HepG2 (cell line): Measurements from ENCODE around the gene ATL2. TPM values are rescaled to one million over a fixed set of nuclear protein-coding genes. Genes with fewer than 3 reads are reported as not detected.
A peak's percentile ranks its signal among the peaks of the same experiment; 100 is the strongest.

Source experiments
- CREM ChIP-seq, 2 experiments: sonication (generic) in 1 of 2; formaldehyde crosslinking in 1 of 2; IDR thresholded peaks; 2 replicates each; pipeline versions ENCODE4 v1.4.0 to v1.6.1; 2016 to 2020; ENCODE audit warnings: antibody characterized with exemption in 1 of 2, mild to moderate bottlenecking in 1 of 2, missing genetic modification reagents in 1 of 2
- E2F5 ChIP-seq: sonication (generic); formaldehyde crosslinking; conservative IDR thresholded peaks from 2 replicates; pipeline ENCODE4 v1.4.0; 2020; ENCODE audit warnings: missing genetic modification reagents
- EED ChIP-seq: sonication (generic); formaldehyde crosslinking; IDR thresholded peaks from 2 replicates; pipeline ENCODE4 v1.5.0; 2020; ENCODE audit warnings: mild to moderate bottlenecking, missing genetic modification reagents
- HDAC1 ChIP-seq: sonication (generic); formaldehyde crosslinking; IDR thresholded peaks from 2 replicates; pipeline ENCODE4 v1.5.1; 2020; ENCODE audit warnings: mild to moderate bottlenecking, missing genetic modification reagents
- HNRNPK ChIP-seq: fragments of 200-400 bp; formaldehyde crosslinking; IDR thresholded peaks from 2 replicates; pipeline ENCODE4 v1.6.1; 2018; ENCODE audit warnings: low read length, low read depth, moderate library complexity, mild to moderate bottlenecking; ENCODE audit not compliant: poor library complexity, severe bottlenecking
- KDM1A ChIP-seq: IDR thresholded peaks from 2 replicates; pipeline ENCODE4 v1.6.1; 2016; ENCODE audit warnings: missing compliant biosample characterization
- NFE2L1 ChIP-seq: sonication (generic); formaldehyde crosslinking; IDR thresholded peaks from 2 replicates; pipeline ENCODE4 v1.4.0; 2020; ENCODE audit warnings: missing genetic modification reagents, mild to moderate bottlenecking, borderline replicate concordance
- NFIC ChIP-seq: IDR thresholded peaks from 2 replicates; pipeline ENCODE4 v1.6.1; 2012; ENCODE audit warnings: mild to moderate bottlenecking, low read length, inconsistent platforms
- NFKBIZ ChIP-seq: IDR thresholded peaks from 2 replicates; pipeline ENCODE4 v1.6.1; 2018; ENCODE audit warnings: missing genetic modification reagents, missing compliant biosample characterization
- NR2F2 ChIP-seq: IDR thresholded peaks from 2 replicates; pipeline ENCODE4 v1.6.1; 2012; ENCODE audit warnings: low read depth, inconsistent platforms, borderline replicate concordance
- RNF2 ChIP-seq: fragments of 450-650 bp; conservative IDR thresholded peaks from 2 replicates; pipeline ENCODE4 v1.6.1; 2016; ENCODE audit warnings: low read depth
- SNAPC4 ChIP-seq: sonication (generic); formaldehyde crosslinking; IDR thresholded peaks from 2 replicates; pipeline ENCODE4 v1.4.0; 2020; ENCODE audit warnings: mild to moderate bottlenecking, missing genetic modification reagents
- STAG1 ChIP-seq: sonication (generic); formaldehyde crosslinking; IDR thresholded peaks from 2 replicates; pipeline ENCODE4 v1.4.0; 2020; ENCODE audit warnings: missing genetic modification reagents
- SYNCRIP ChIP-seq: fragments of 200-400 bp; formaldehyde crosslinking; IDR thresholded peaks from 2 replicates; pipeline ENCODE4 v1.6.1; 2018; ENCODE audit warnings: mild to moderate bottlenecking, low read depth, low read length; ENCODE audit not compliant: insufficient read depth
- ZBTB26 ChIP-seq: IDR thresholded peaks from 2 replicates; pipeline ENCODE4 v1.6.1; 2016; ENCODE audit warnings: missing compliant biosample characterization, missing genetic modification reagents, borderline replicate concordance
- ZFYVE20 ChIP-seq: sonication (generic); formaldehyde crosslinking; IDR thresholded peaks from 2 replicates; pipeline ENCODE4 v1.8.0; 2023; ENCODE audit warnings: low read depth, mild to moderate bottlenecking, moderate library complexity, missing genetic modification reagents, borderline replicate concordance
- polyA plus RNA-seq, 8 experiments: library from polyadenylated mRNA; depleted of rRNA in 3 of 8; stranded (reverse) in 7 of 8; unstranded in 1 of 8; fragments of >200 nt; fragmentation: Illumina TruSeq in 4 of 8; extraction: Trizol in 4 of 8; gene quantifications; 2 replicates each; pipeline versions ENCODE4 v1.2.1 to v1.2.3, GENCODE V29; 2011 to 2016; ENCODE audit warnings: low read depth in 4 of 8, missing spikeins in 1 of 8, mixed read lengths in 1 of 8; ENCODE audit not compliant: insufficient read depth in 1 of 8
- total RNA-seq, 5 experiments: library from RNA; depleted of rRNA; stranded (reverse); fragments of >200 nt; fragmentation: Illumina TruSeq; extraction: Trizol; gene quantifications; 2 replicates each; pipeline ENCODE4 v1.2.3, GENCODE V29; 2016; ENCODE audit warnings: low read depth in 1 of 5
- TF ChIP-seq, protein P1 (sequence below), 2 experiments: sonication (generic) in 1 of 2; formaldehyde crosslinking in 1 of 2; IDR thresholded peaks; 2 replicates each; pipeline versions ENCODE4 v1.4.0 to v1.6.1; 2016 to 2020; ENCODE audit warnings: borderline replicate concordance in 1 of 2, low read depth in 1 of 2, mild to moderate bottlenecking in 1 of 2, missing genetic modification reagents in 1 of 2

ATL2 gene
- total and polyA plus RNA-seq, 2 of the 13 experiments (the other 11 are each of a cell fraction or from before 2014, with no cell fraction given), result 56.5 to 119 TPM

- TF ChIP-seq ZBTB26 (CRISPR knock-in tag), result 0 out of 2 replicates have a peak, but pooled peaks have one; percentile 50
- no peak for TF ChIP-seq NFKBIZ (CRISPR knock-in tag)
- TF ChIP-seq NFIC, result no peak; the same call in 1 of the 2 replicates
- peak; percentile 93 for TF ChIP-seq EED (CRISPR knock-in tag)
- peak; percentile 49; the same call in 1 of the 2 replicates for TF ChIP-seq RNF2
- 0 out of 2 replicates have a peak, but pooled peaks have one; percentile 23 for TF ChIP-seq E2F5 (CRISPR knock-in tag)
- no peak for TF ChIP-seq CREM (IDR thresholded peaks at IDR 0.05)
- no peak for TF ChIP-seq CREM (CRISPR knock-in tag; IDR thresholded peaks at IDR 0.05)
- no peak for TF ChIP-seq SYNCRIP
- TF ChIP-seq HNRNPK, result no peak
- TF ChIP-seq KDM1A (CRISPR knock-in tag), result peak; percentile 57; the same call in 1 of the 2 replicates
- peak; percentile 50 for TF ChIP-seq STAG1
- no peak for TF ChIP-seq ZFYVE20
- TF ChIP-seq, protein P1, sequence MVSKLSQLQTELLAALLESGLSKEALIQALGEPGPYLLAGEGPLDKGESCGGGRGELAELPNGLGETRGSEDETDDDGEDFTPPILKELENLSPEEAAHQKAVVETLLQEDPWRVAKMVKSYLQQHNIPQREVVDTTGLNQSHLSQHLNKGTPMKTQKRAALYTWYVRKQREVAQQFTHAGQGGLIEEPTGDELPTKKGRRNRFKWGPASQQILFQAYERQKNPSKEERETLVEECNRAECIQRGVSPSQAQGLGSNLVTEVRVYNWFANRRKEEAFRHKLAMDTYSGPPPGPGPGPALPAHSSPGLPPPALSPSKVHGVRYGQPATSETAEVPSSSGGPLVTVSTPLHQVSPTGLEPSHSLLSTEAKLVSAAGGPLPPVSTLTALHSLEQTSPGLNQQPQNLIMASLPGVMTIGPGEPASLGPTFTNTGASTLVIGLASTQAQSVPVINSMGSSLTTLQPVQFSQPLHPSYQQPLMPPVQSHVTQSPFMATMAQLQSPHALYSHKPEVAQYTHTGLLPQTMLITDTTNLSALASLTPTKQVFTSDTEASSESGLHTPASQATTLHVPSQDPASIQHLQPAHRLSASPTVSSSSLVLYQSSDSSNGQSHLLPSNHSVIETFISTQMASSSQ (IDR thresholded peaks at IDR 0.05; ENCODE audit: low read depth), result no peak
- TF ChIP-seq, protein P1 (CRISPR knock-in tag; IDR thresholded peaks at IDR 0.05; ENCODE audit: borderline replicate concordance), result no peak
- no peak for TF ChIP-seq NFE2L1 (CRISPR knock-in tag)
- TF ChIP-seq HDAC1 (CRISPR knock-in tag), result peak; percentile 64
- no peak for TF ChIP-seq SNAPC4
- no peak for TF ChIP-seq NR2F2
Measured at GRCh38 chr2:38376346-38377049, 575 bp downstream of the ATL2 start (continued).
